Smooth muscle cell (in vitro differentiated cells): ENCODE measurements around the gene ENDOD1. TPM values are rescaled to one million over a fixed set of nuclear protein-coding genes. Genes with fewer than 3 reads are reported as not detected.

Source experiments
- DNase-seq: peaks from one replicate; lab custom pipeline; 2025; ENCODE audit not compliant: unreplicated experiment; lab: John Stamatoyannopoulos, UW
- H2AFZ ChIP-seq: fragments of 200-600 bp; sonication (generic); 2 replicates; pipeline ENCODE4 v1.6.0; 2016; ENCODE audit warnings: antibody characterized with exemption, low read depth, mild to moderate bottlenecking
- H3F3A ChIP-seq: fragments of 200-600 bp; sonication (generic); 2 replicates; pipeline ENCODE4 v1.6.0; 2017; ENCODE audit warnings: antibody characterized with exemption, low read depth
- H3K27ac ChIP-seq: fragments of 200-600 bp; sonication (generic); 2 replicates; pipeline ENCODE4 v1.5.1; 2016; ENCODE audit warnings: low read depth, mild to moderate bottlenecking
- H3K27me3 ChIP-seq: fragments of 200-600 bp; sonication (generic); 2 replicates; pipeline ENCODE4 v1.6.1; 2016; ENCODE audit warnings: low read depth, mild to moderate bottlenecking
- H3K36me3 ChIP-seq: fragments of 200-600 bp; sonication (generic); 2 replicates; pipeline ENCODE4 v1.5.1; 2016; ENCODE audit warnings: low read depth
- H3K4me1 ChIP-seq: fragments of 200-600 bp; sonication (generic); 2 replicates; pipeline ENCODE4 v1.5.1; 2016; ENCODE audit warnings: low read depth
- H3K4me2 ChIP-seq: fragments of 200-600 bp; sonication (generic); 2 replicates; pipeline ENCODE4 v1.6.0; 2016; ENCODE audit warnings: mild to moderate bottlenecking
- H3K4me3 ChIP-seq: fragments of 200-600 bp; sonication (generic); 2 replicates; pipeline ENCODE4 v1.5.1; 2016; ENCODE audit warnings: mild to moderate bottlenecking
- H3K79me2 ChIP-seq: fragments of 200-600 bp; sonication (generic); 2 replicates; pipeline ENCODE4 v1.6.0; 2016; ENCODE audit warnings: low read depth, mild to moderate bottlenecking
- H3K9ac ChIP-seq: fragments of 200-600 bp; sonication (generic); 2 replicates; pipeline ENCODE4 v1.6.0; 2016; ENCODE audit warnings: low read depth
- H3K9me3 ChIP-seq: fragments of 200-600 bp; sonication (generic); replicated peaks from 2 replicates; pipeline ENCODE4 v1.5.1; 2016; ENCODE audit warnings: low read depth
- H4K20me1 ChIP-seq: fragments of 200-600 bp; sonication (generic); 2 replicates; pipeline ENCODE4 v1.6.0; 2016; ENCODE audit warnings: low read depth
- CTCF ChIP-seq: fragments of 200-600 bp; sonication (generic); IDR thresholded peaks from 2 replicates; pipeline ENCODE4 v1.5.1; 2017; ENCODE audit warnings: borderline replicate concordance, mild to moderate bottlenecking, antibody characterized with exemption; ENCODE audit not compliant: insufficient read depth, poor library complexity, severe bottlenecking
- WGBS: methylation state at CpG from one replicate; pipeline ENCODE4 v1.1.7; 2016; ENCODE audit warnings: low lambda C conversion rate; 5-methylcytosine and 5-hydroxymethylcytosine counted together
- polyA plus RNA-seq: library from polyadenylated mRNA; unstranded; fragments of >200 nt; fragmentation: Nextera tagmentation; extraction: Ambion mirVana; gene quantifications from 2 replicates; pipeline ENCODE4 v1.2.1, GENCODE V29; 2016
- total RNA-seq: library from RNA; depleted of rRNA; stranded (reverse); fragments of >200 nt; gene quantifications from 2 replicates; pipeline ENCODE4 v1.2.3, GENCODE V29; 2014

Gene ENDOD1
- total and polyA plus RNA-seq, 2 experiments from 2014 or later = 44.8 to 125 TPM

- Histone ChIP-seq H3K9ac (no peak overlapping the region), H2AFZ (no peak overlapping the region), H3K9me3 (no peaks in the 10 kb centered on the region), H3K36me3 (no peaks in the 10 kb centered on the region), H3K79me2 (peaks cover 91% of the 10 kb centered on the region), H3F3A (peaks cover 37% of the 10 kb centered on the region), H3K27ac (no peak overlapping the region), H4K20me1 (peaks cover 21% of the 10 kb centered on the region), H3K4me3 (no peak overlapping the region), H3K4me2 (no peak overlapping the region), H3K27me3 (no peaks in the 10 kb centered on the region), H3K4me1 (peaks cover 12% of the 10 kb centered on the region)
- TF ChIP-seq CTCF = no peak
- 58% methylated on average over 3 of the region's 3 CpGs for WGBS
- DNase-seq = no peak
Measured at GRCh38 chr11:95097209-95097608, 7.6 kb downstream of the ENDOD1 start.

GRCh38 chr11:95098826-95099225 lies 9.2 kb downstream of the ENDOD1 start:
- Histone ChIP-seq H3K79me2 (peaks cover 99% of the 10 kb centered on the region), H3K9ac (no peak overlapping the region), H4K20me1 (peaks cover 14% of the 10 kb centered on the region), H3K4me1 (peaks cover 4% of the 10 kb centered on the region), H3K27me3 (no peaks in the 10 kb centered on the region), H3K4me2 (no peak overlapping the region), H3K4me3 (no peak overlapping the region), H2AFZ (no peak overlapping the region), H3K36me3 (no peaks in the 10 kb centered on the region), H3K9me3 (no peaks in the 10 kb centered on the region), H3K27ac (no peak overlapping the region), H3F3A (peaks cover 30% of the 10 kb centered on the region)
- no peak for TF ChIP-seq CTCF
- no peak for DNase-seq
- 94% methylated on average over 3 of the region's 3 CpGs for WGBS

GRCh38 chr11:95100191-95100648 lies 10.6 kb downstream of the ENDOD1 start:
- Histone ChIP-seq H3K27me3 (no peaks in the 10 kb centered on the region), H3K27ac (no peak overlapping the region), H3K36me3 (no peaks in the 10 kb centered on the region), H3K4me2 (peak overlapping the region; percentile 14), H2AFZ (no peak overlapping the region), H3K9ac (no peak overlapping the region), H3K4me1 (peaks cover 4% of the 10 kb centered on the region), H3K9me3 (no peaks in the 10 kb centered on the region), H4K20me1 (peaks cover 14% of the 10 kb centered on the region), H3K4me3 (no peak overlapping the region), H3F3A (peaks cover 32% of the 10 kb centered on the region), H3K79me2 (peaks cover 98% of the 10 kb centered on the region)
- no peak for DNase-seq
- 32% methylated on average over 4 of the region's 4 CpGs for WGBS
- no peak for TF ChIP-seq CTCF

- Histone ChIP-seq H3K79me2 (peaks cover 98% of the 10 kb centered on the region), H3F3A (peaks cover 32% of the 10 kb centered on the region), H3K4me1 (no peaks in the 10 kb centered on the region), H2AFZ (no peak overlapping the region), H3K27ac (no peak overlapping the region), H3K27me3 (no peaks in the 10 kb centered on the region), H3K4me3 (no peak overlapping the region), H3K36me3 (no peaks in the 10 kb centered on the region), H4K20me1 (peaks cover 10% of the 10 kb centered on the region), H3K9me3 (no peaks in the 10 kb centered on the region), H3K4me2 (no peak overlapping the region), H3K9ac (no peak overlapping the region)
- no peak for TF ChIP-seq CTCF
- no peak for DNase-seq
- WGBS = 89% methylated on average over 6 of the region's 6 CpGs
Measured at GRCh38 chr11:95100856-95101507, 11.3 kb downstream of the ENDOD1 start.
